GM23338 (cell line): Measurements from ENCODE around the gene NFIC.

Experiments
- CREB1 ChIP-seq: fragments of 250-450 bp; sonication (Bioruptor Pico); IDR thresholded peaks from 2 replicates; pipeline ENCODE4 v1.5.0; 2020; ENCODE audit warnings: low read depth, mild to moderate bottlenecking, moderate library complexity
- EZH2 ChIP-seq: fragments of 200-600 bp; sonication (generic); IDR thresholded peaks from one replicate; pipeline ENCODE4 v1.8.0; 2017; ENCODE audit warnings: antibody characterized with exemption, mild to moderate bottlenecking, low read depth; ENCODE audit not compliant: unreplicated experiment
- EZH2phosphoT487 ChIP-seq: fragments of 200-600 bp; sonication (generic); IDR thresholded peaks from one replicate; pipeline ENCODE4 v1.8.1; 2018; ENCODE audit warnings: antibody characterized with exemption; ENCODE audit not compliant: unreplicated experiment
- JUNB ChIP-seq: IDR thresholded peaks from one replicate; pipeline ENCODE4 v1.6.1; 2016; ENCODE audit warnings: antibody characterized with exemption; ENCODE audit not compliant: unreplicated experiment
- NANOG ChIP-seq: IDR thresholded peaks from 2 replicates; pipeline ENCODE4 v1.6.1; 2016; ENCODE audit warnings: antibody characterized with exemption, borderline replicate concordance
- POLR2AphosphoS5 ChIP-seq: IDR thresholded peaks from 2 replicates; pipeline ENCODE4 v1.6.1; 2016; ENCODE audit warnings: antibody characterized with exemption, low read depth
- STAT1 ChIP-seq: IDR thresholded peaks from one replicate; pipeline ENCODE4 v1.6.1; 2016; ENCODE audit warnings: antibody characterized with exemption; ENCODE audit not compliant: unreplicated experiment
- ZNF114 ChIP-seq: fragments of 250-450 bp; sonication (Bioruptor Pico); IDR thresholded peaks from 2 replicates; pipeline ENCODE4 v1.5.0; 2020; ENCODE audit warnings: mild to moderate bottlenecking, moderate library complexity
- ZNF331 ChIP-seq: fragments of 250-450 bp; sonication (Bioruptor Pico); IDR thresholded peaks from 2 replicates; pipeline ENCODE4 v1.5.0; 2020; ENCODE audit warnings: low read depth, mild to moderate bottlenecking, moderate library complexity
- TF ChIP-seq, protein P1 (sequence below), 2 experiments: fragments of 200-600 bp in 1 of 2; sonication (generic) in 1 of 2; conservative IDR thresholded peaks; 2 replicates each; pipeline versions ENCODE4 v1.5.1 to v1.6.1; 2016 to 2017; ENCODE audit warnings: antibody characterized with exemption in 2 of 2, low read depth in 2 of 2, mild to moderate bottlenecking in 2 of 2, moderate library complexity in 1 of 2
- TF ChIP-seq, protein P2 (sequence below): IDR thresholded peaks from one replicate; pipeline ENCODE4 v1.6.1; 2018; ENCODE audit warnings: antibody characterized with exemption; ENCODE audit not compliant: unreplicated experiment
- TF ChIP-seq, protein P3 (sequence below): fragments of 250-450 bp; sonication (Bioruptor Pico); IDR thresholded peaks from 2 replicates; pipeline ENCODE4 v1.5.0; 2020; ENCODE audit warnings: mild to moderate bottlenecking, moderate library complexity
- TF ChIP-seq, protein P4 (sequence below): IDR thresholded peaks from 2 replicates; pipeline ENCODE4 v1.6.1; 2016; ENCODE audit warnings: antibody characterized with exemption

DNA sequence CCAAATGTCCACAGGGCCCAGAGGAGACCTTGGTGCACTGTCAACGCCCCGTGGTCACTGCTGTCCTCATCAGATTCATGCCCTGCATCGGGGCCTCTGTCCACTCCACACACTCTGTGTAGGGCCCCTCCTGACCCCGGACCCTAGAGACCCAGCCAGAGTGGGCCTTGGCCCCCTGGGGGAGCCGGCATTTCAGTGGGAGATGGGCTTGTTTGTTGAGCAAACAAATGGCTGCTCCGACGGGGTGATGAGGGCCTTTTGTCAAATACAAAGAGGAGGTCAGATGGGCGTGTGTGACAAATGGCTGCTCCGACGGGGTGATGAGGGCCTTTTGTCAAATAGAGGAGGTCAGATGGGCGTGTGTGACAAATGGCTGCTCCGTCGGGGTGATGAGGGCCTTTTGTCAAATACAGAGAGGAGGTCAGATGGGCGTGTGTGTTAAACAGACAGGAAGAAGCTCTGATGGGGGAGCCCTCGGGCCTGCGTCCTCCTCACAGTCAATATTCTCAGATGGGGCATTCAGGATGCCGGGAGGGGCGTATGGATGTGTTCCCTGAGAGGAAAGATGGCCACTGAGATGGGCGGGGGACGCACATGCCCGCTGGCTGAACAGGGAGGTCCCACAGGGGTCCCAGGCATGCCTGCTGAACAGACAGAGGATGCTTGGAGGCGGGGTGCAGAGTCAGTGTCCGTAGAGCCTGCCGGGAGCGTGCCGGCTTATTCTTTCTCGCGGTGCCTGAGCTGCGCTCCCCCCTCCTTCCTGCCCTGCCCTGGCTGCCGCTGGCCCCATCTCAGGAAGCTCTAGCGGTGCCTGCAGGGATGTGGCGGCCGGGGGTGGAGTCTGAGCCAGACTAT is 77.7 kb downstream of the NFIC start:
- no peak for TF ChIP-seq EZH2
- TF ChIP-seq, protein P1, sequence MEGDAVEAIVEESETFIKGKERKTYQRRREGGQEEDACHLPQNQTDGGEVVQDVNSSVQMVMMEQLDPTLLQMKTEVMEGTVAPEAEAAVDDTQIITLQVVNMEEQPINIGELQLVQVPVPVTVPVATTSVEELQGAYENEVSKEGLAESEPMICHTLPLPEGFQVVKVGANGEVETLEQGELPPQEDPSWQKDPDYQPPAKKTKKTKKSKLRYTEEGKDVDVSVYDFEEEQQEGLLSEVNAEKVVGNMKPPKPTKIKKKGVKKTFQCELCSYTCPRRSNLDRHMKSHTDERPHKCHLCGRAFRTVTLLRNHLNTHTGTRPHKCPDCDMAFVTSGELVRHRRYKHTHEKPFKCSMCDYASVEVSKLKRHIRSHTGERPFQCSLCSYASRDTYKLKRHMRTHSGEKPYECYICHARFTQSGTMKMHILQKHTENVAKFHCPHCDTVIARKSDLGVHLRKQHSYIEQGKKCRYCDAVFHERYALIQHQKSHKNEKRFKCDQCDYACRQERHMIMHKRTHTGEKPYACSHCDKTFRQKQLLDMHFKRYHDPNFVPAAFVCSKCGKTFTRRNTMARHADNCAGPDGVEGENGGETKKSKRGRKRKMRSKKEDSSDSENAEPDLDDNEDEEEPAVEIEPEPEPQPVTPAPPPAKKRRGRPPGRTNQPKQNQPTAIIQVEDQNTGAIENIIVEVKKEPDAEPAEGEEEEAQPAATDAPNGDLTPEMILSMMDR (conservative IDR thresholded peaks at IDR 0.05; ENCODE audit: low read depth in 2 of 2) = no peak
- no peak for TF ChIP-seq JUNB
- no peak for TF ChIP-seq CREB1 (CRISPR knock-in tag)
- peak; percentile 44; the same call in 1 of the 2 replicates for TF ChIP-seq POLR2AphosphoS5
- TF ChIP-seq, protein P2, sequence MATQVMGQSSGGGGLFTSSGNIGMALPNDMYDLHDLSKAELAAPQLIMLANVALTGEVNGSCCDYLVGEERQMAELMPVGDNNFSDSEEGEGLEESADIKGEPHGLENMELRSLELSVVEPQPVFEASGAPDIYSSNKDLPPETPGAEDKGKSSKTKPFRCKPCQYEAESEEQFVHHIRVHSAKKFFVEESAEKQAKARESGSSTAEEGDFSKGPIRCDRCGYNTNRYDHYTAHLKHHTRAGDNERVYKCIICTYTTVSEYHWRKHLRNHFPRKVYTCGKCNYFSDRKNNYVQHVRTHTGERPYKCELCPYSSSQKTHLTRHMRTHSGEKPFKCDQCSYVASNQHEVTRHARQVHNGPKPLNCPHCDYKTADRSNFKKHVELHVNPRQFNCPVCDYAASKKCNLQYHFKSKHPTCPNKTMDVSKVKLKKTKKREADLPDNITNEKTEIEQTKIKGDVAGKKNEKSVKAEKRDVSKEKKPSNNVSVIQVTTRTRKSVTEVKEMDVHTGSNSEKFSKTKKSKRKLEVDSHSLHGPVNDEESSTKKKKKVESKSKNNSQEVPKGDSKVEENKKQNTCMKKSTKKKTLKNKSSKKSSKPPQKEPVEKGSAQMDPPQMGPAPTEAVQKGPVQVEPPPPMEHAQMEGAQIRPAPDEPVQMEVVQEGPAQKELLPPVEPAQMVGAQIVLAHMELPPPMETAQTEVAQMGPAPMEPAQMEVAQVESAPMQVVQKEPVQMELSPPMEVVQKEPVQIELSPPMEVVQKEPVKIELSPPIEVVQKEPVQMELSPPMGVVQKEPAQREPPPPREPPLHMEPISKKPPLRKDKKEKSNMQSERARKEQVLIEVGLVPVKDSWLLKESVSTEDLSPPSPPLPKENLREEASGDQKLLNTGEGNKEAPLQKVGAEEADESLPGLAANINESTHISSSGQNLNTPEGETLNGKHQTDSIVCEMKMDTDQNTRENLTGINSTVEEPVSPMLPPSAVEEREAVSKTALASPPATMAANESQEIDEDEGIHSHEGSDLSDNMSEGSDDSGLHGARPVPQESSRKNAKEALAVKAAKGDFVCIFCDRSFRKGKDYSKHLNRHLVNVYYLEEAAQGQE = no peak
- TF ChIP-seq ZNF331 (CRISPR knock-in tag) = no peak
- TF ChIP-seq EZH2phosphoT487 = no peak
- TF ChIP-seq, protein P3, sequence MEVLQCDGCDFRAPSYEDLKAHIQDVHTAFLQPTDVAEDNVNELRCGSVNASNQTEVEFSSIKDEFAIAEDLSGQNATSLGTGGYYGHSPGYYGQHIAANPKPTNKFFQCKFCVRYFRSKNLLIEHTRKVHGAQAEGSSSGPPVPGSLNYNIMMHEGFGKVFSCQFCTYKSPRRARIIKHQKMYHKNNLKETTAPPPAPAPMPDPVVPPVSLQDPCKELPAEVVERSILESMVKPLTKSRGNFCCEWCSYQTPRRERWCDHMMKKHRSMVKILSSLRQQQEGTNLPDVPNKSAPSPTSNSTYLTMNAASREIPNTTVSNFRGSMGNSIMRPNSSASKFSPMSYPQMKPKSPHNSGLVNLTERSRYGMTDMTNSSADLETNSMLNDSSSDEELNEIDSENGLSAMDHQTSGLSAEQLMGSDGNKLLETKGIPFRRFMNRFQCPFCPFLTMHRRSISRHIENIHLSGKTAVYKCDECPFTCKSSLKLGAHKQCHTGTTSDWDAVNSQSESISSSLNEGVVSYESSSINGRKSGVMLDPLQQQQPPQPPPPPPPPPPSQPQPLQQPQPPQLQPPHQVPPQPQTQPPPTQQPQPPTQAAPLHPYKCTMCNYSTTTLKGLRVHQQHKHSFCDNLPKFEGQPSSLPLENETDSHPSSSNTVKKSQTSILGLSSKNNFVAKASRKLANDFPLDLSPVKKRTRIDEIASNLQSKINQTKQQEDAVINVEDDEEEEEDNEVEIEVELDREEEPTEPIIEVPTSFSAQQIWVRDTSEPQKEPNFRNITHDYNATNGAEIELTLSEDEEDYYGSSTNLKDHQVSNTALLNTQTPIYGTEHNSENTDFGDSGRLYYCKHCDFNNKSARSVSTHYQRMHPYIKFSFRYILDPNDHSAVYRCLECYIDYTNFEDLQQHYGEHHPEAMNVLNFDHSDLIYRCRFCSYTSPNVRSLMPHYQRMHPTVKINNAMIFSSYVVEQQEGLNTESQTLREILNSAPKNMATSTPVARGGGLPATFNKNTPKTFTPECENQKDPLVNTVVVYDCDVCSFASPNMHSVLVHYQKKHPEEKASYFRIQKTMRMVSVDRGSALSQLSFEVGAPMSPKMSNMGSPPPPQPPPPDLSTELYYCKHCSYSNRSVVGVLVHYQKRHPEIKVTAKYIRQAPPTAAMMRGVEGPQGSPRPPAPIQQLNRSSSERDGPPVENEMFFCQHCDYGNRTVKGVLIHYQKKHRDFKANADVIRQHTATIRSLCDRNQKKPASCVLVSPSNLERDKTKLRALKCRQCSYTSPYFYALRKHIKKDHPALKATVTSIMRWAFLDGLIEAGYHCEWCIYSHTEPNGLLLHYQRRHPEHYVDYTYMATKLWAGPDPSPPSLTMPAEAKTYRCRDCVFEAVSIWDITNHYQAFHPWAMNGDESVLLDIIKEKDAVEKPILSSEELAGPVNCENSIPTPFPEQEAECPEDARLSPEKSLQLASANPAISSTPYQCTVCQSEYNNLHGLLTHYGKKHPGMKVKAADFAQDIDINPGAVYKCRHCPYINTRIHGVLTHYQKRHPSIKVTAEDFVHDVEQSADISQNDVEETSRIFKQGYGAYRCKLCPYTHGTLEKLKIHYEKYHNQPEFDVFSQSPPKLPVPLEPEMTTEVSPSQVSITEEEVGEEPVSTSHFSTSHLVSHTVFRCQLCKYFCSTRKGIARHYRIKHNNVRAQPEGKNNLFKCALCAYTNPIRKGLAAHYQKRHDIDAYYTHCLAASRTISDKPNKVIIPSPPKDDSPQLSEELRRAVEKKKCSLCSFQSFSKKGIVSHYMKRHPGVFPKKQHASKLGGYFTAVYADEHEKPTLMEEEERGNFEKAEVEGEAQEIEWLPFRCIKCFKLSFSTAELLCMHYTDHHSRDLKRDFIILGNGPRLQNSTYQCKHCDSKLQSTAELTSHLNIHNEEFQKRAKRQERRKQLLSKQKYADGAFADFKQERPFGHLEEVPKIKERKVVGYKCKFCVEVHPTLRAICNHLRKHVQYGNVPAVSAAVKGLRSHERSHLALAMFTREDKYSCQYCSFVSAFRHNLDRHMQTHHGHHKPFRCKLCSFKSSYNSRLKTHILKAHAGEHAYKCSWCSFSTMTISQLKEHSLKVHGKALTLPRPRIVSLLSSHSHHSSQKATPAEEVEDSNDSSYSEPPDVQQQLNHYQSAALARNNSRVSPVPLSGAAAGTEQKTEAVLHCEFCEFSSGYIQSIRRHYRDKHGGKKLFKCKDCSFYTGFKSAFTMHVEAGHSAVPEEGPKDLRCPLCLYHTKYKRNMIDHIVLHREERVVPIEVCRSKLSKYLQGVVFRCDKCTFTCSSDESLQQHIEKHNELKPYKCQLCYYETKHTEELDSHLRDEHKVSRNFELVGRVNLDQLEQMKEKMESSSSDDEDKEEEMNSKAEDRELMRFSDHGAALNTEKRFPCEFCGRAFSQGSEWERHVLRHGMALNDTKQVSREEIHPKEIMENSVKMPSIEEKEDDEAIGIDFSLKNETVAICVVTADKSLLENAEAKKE (CRISPR knock-in tag) = no peak
- TF ChIP-seq, protein P4, sequence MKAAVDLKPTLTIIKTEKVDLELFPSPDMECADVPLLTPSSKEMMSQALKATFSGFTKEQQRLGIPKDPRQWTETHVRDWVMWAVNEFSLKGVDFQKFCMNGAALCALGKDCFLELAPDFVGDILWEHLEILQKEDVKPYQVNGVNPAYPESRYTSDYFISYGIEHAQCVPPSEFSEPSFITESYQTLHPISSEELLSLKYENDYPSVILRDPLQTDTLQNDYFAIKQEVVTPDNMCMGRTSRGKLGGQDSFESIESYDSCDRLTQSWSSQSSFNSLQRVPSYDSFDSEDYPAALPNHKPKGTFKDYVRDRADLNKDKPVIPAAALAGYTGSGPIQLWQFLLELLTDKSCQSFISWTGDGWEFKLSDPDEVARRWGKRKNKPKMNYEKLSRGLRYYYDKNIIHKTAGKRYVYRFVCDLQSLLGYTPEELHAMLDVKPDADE = no peak; the same call in 1 of the 2 replicates
- TF ChIP-seq STAT1 = no peak
- TF ChIP-seq ZNF114 = no peak
- TF ChIP-seq NANOG = no peak
